HEK293 (cell line): ENCODE data around the gene FGFR4.

Source experiments
- CTCF ChIA-PET: fragments of 350-600 bp; formaldehyde crosslinking; extraction: SDS; loops from one replicate; lab custom pipeline; 2021; ENCODE audit warnings: antibody characterized with exemption; lab: Yijun Ruan, JAX
- POLR2A ChIA-PET: fragments of 300-600 bp; formaldehyde crosslinking; extraction: SDS; loops from one replicate; lab custom pipeline; 2020; ENCODE audit warnings: antibody characterized with exemption, inconsistent platforms; lab: Yijun Ruan, JAX
- H3K27ac ChIP-seq: fragments of 200-500 bp; sonication (Bioruptor generic); 2 replicates; pipeline ENCODE4 v1.5.1; 2014; ENCODE audit warnings: low read depth, low read length, control low read depth, inconsistent platforms; ENCODE audit errors: extremely low read depth
- H3K36me3 ChIP-seq, 2 experiments: fragments of 200-500 bp in 1 of 2; sonication (Bioruptor generic) in 1 of 2; 1 replicate in 1 of 2; 2 replicates in 1 of 2; pipeline ENCODE4 v1.5.1; 2014 to 2017; ENCODE audit warnings: inconsistent platforms in 2 of 2, low read length in 2 of 2; ENCODE audit not compliant: control insufficient read depth in 2 of 2, insufficient read depth in 1 of 2
- H3K4me1 ChIP-seq: fragments of 200-500 bp; sonication (Bioruptor generic); 2 replicates; pipeline ENCODE4 v1.5.1; 2014; ENCODE audit warnings: mild to moderate bottlenecking, low read length, inconsistent platforms; ENCODE audit not compliant: control insufficient read depth, insufficient read depth
- H3K4me3 ChIP-seq: 2 replicates; pipeline ENCODE4 v1.5.1; 2011; ENCODE audit warnings: low read depth, mild to moderate bottlenecking, control low read depth, low read length, moderate library complexity
- H3K9me3 ChIP-seq: fragments of 200-500 bp; sonication (Bioruptor generic); 2 replicates; pipeline ENCODE4 v1.5.1; 2014; ENCODE audit warnings: low read depth, low read length, inconsistent platforms; ENCODE audit not compliant: control insufficient read depth, insufficient read depth
- WT1 ChIP-seq: fragments of 450-650 bp; formaldehyde crosslinking; IDR thresholded peaks from 2 replicates; pipeline ENCODE4 v1.5.1; 2016; ENCODE audit warnings: missing biosample characterization, missing genetic modification characterization
- ZFP41 ChIP-seq: fragments of 450-650 bp; formaldehyde crosslinking; IDR thresholded peaks from 2 replicates; pipeline ENCODE4 v1.5.1; 2016; ENCODE audit warnings: missing biosample characterization, missing genetic modification characterization, borderline replicate concordance
- ZNF114 ChIP-seq: fragments of 450-650 bp; formaldehyde crosslinking; IDR thresholded peaks from 2 replicates; pipeline ENCODE4 v1.5.0; 2017; ENCODE audit warnings: missing biosample characterization, missing genetic modification characterization
- ZNF214 ChIP-seq: fragments of 450-650 bp; formaldehyde crosslinking; IDR thresholded peaks from 2 replicates; pipeline ENCODE4 v1.5.1; 2017; ENCODE audit warnings: missing biosample characterization, mild to moderate bottlenecking, missing genetic modification characterization, borderline replicate concordance
- ZNF24 ChIP-seq: fragments of 450-650 bp; formaldehyde crosslinking; IDR thresholded peaks from 2 replicates; pipeline ENCODE4 v1.5.1; 2016; ENCODE audit warnings: missing biosample characterization, missing genetic modification characterization
- ZNF274 ChIP-seq, 2 experiments: fragments of 200-500 bp in 1 of 2; fragments of 450-650 bp in 1 of 2; sonication (Bioruptor generic) in 1 of 2; formaldehyde crosslinking in 1 of 2; IDR thresholded peaks; 2 replicates each; pipeline versions ENCODE4 v1.5.1 to v1.6.1; 2014 to 2016; ENCODE audit warnings: borderline replicate concordance in 1 of 2, inconsistent platforms in 1 of 2, low read length in 1 of 2, missing biosample characterization in 1 of 2, missing genetic modification characterization in 1 of 2
- ZNF335 ChIP-seq: fragments of 450-650 bp; formaldehyde crosslinking; conservative IDR thresholded peaks from 2 replicates; pipeline ENCODE4 v1.5.1; 2016; ENCODE audit warnings: missing biosample characterization, missing genetic modification characterization
- ZNF423 ChIP-seq: fragments of 450-650 bp; formaldehyde crosslinking; IDR thresholded peaks from 2 replicates; pipeline ENCODE4 v1.5.1; 2016; ENCODE audit warnings: missing biosample characterization, missing genetic modification characterization
- ZNF544 ChIP-seq: fragments of 450-650 bp; formaldehyde crosslinking; IDR thresholded peaks from 2 replicates; pipeline ENCODE4 v1.5.0; 2017; ENCODE audit warnings: missing biosample characterization, missing genetic modification characterization
- ZNF664 ChIP-seq: fragments of 450-650 bp; formaldehyde crosslinking; IDR thresholded peaks from 2 replicates; pipeline ENCODE4 v1.5.1; 2016; ENCODE audit warnings: missing biosample characterization, missing genetic modification characterization
- ZNF830 ChIP-seq: fragments of 450-650 bp; IDR thresholded peaks from 2 replicates; pipeline ENCODE4 v1.5.0; 2018; ENCODE audit warnings: missing biosample characterization, missing genetic modification characterization, low read depth, mild to moderate bottlenecking, moderate library complexity
- TF ChIP-seq, protein P1 (sequence below): fragments of 450-650 bp; formaldehyde crosslinking; IDR thresholded peaks from 2 replicates; pipeline ENCODE4 v1.5.1; 2016; ENCODE audit warnings: missing biosample characterization, missing genetic modification characterization
- TF ChIP-seq, protein P2 (sequence below): fragments of 450-650 bp; formaldehyde crosslinking; IDR thresholded peaks from 2 replicates; pipeline ENCODE4 v1.5.1; 2016; ENCODE audit warnings: missing biosample characterization, missing genetic modification characterization, borderline replicate concordance

Gene FGFR4

DNA sequence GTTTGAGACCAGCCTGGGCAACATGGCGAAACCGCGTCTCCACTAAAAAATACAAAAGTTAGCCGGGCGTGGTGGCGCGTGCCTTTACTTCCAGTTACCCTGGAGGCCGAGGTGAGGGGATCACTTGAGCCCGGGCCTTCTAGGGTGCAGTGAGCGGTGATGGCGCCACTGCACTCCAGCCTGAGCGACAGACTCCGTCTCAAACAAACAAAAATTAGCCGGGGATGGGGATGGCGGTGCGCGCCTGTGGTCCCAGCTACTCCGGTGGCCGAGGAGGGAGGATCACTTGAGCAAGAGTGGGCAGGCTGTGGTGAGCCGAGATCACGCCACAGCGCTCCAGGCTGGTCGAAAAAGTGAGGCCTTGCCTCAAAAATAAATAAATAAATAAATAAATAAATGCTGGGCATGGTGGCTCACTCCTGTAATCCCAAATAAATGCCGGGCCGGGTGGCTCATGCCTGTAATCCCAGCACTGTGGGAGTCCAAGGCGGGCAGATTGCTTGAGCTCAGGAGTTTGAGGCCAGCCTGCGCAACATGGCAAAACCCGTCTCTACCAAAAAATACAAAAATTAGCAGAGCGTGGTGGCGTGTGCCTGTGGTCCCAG, 30.8 kb downstream of the FGFR4 start:
- no peak overlapping the region for H3K27ac ChIP-seq
- POLR2A ChIA-PET = no interaction called here
- TF ChIP-seq ZNF214 (no peak), ZNF24 (tag by site-specific recombination) (no peak), ZFP41 (no peak)
- TF ChIP-seq, all 188 proteins: peak for 0
- CTCF ChIA-PET = interaction anchor here (0.6 to 0.7 kb wide), 2 partner anchors 12 to 24 kb away, joined by 3 read pairs; no protein-coding TSS in a partner anchor
- H3K36me3 ChIP-seq = no peaks in the 10 kb centered on the region
- H3K4me3 ChIP-seq = no peak overlapping the region
- H3K4me1 ChIP-seq = no peaks in the 10 kb centered on the region
- no peaks in the 10 kb centered on the region for H3K9me3 ChIP-seq

DNA sequence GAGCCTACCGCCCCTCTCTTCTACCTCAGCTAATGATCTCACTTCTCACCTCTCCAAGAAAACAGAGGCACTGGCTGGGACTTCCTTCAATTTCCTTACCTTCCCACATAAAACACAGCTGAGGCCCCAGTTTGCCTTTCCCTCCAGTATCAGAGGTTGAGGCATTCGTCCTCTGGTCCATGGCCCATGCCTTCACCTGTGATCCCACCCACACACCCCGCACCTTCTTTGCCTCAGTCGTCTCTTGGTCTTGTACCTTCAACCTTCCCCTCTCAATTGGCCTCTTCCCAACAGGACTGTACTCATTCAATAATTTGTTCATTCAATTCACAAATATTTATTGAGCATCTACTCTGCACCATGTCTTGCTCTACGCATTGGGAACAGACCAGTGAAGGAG, 35.9 kb downstream of the FGFR4 start:
- no peak overlapping the region for H3K27ac ChIP-seq

DNA sequence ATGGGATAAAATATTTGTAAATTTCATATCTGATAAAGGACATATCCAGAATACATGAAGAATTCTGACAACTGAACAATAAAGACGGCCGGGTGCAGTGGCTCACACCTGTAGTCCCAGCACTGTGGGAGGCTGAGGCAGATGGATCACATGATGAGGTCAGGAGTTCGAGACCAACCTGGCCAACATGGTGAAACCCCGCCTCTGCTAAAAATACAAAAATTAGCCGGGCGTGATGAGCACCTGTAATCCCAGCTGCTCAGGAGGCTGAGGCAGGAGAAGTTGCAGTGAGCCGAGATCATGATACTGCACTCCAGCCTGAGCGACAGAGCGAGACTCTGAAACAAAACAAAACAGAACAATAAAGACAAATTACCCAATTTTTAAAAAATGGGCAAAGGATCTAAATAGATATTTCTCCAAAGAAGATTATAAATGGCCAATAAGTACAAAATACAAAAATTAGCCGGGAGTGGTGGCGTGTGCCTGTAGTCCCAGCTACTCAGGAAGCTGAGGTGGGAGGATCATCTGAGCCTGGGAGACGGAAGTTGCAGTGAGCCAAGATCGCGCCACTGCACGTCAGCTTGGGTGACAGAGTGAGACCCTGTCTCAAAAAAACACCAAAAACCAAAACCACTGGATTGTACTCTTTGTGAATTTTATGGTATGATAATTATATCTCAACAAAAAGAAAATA, 37.2 kb downstream of the FGFR4 start:
- ChIA-PET POLR2A (no interaction called here), CTCF (interaction anchor here (0.5 kb wide), 1 partner anchor 345 kb away, joined by 3 read pairs; no protein-coding TSS in a partner anchor)

More for the DNA sequence above, 35.9 kb downstream of the FGFR4 start:
- POLR2A ChIA-PET = no interaction called here
- H3K36me3 ChIP-seq = no peaks in the 10 kb centered on the region
- CTCF ChIA-PET = interaction anchor here (1.1 to 1.2 kb wide), 2 partner anchors 9 to 10 kb away, joined by 3 to 9 read pairs; no protein-coding TSS in a partner anchor
- no peak overlapping the region for H3K4me3 ChIP-seq
- H3K9me3 ChIP-seq = no peaks in the 10 kb centered on the region
- TF ChIP-seq ZNF664 (tag by site-specific recombination) = peak; percentile 29; the same call in 1 of the 2 replicates
- no peak for TF ChIP-seq ZNF274 (IDR thresholded peaks at IDR 0.05; ENCODE audit: low read length)
- TF ChIP-seq ZNF274 (tag by site-specific recombination; IDR thresholded peaks at IDR 0.05; ENCODE audit: borderline replicate concordance) = no peak
- H3K4me1 ChIP-seq = no peaks in the 10 kb centered on the region

More for the DNA sequence above, 37.2 kb downstream of the FGFR4 start:
- Histone ChIP-seq H3K36me3 (no peaks in the 10 kb centered on the region), H3K9me3 (no peaks in the 10 kb centered on the region), H3K4me1 (no peaks in the 10 kb centered on the region), H3K27ac (no peak overlapping the region), H3K4me3 (no peak overlapping the region)
- TF ChIP-seq ZNF544 = no peak
- TF ChIP-seq ZFP41 = no peak
- no peak for TF ChIP-seq ZNF830
- TF ChIP-seq WT1 = no peak
- TF ChIP-seq, protein P1, sequence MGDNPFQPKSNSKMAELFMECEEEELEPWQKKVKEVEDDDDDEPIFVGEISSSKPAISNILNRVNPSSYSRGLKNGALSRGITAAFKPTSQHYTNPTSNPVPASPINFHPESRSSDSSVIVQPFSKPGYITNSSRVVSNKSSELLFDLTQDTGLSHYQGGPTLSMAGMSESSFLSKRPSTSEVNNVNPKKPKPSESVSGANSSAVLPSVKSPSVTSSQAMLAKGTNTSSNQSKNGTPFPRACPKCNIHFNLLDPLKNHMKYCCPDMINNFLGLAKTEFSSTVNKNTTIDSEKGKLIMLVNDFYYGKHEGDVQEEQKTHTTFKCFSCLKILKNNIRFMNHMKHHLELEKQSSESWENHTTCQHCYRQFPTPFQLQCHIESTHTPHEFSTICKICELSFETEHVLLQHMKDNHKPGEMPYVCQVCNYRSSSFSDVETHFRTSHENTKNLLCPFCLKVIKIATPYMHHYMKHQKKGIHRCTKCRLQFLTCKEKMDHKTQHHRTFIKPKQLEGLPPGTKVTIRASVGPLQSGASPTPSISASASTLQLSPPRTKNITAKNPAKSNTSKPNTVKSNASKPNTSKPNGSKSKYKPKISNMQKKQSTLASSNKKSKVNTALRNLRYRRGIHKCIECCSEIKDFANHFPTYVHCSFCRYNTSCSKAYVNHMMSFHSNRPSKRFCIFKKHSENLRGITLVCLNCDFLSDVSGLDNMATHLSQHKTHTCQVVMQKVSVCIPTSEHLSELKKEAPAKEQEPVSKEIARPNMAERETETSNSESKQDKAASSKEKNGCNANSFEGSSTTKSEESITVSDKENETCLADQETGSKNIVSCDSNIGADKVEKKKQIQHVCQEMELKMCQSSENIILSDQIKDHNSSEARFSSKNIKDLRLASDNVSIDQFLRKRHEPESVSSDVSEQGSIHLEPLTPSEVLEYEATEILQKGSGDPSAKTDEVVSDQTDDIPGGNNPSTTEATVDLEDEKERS (tag by site-specific recombination) = no peak
- TF ChIP-seq, protein P2, sequence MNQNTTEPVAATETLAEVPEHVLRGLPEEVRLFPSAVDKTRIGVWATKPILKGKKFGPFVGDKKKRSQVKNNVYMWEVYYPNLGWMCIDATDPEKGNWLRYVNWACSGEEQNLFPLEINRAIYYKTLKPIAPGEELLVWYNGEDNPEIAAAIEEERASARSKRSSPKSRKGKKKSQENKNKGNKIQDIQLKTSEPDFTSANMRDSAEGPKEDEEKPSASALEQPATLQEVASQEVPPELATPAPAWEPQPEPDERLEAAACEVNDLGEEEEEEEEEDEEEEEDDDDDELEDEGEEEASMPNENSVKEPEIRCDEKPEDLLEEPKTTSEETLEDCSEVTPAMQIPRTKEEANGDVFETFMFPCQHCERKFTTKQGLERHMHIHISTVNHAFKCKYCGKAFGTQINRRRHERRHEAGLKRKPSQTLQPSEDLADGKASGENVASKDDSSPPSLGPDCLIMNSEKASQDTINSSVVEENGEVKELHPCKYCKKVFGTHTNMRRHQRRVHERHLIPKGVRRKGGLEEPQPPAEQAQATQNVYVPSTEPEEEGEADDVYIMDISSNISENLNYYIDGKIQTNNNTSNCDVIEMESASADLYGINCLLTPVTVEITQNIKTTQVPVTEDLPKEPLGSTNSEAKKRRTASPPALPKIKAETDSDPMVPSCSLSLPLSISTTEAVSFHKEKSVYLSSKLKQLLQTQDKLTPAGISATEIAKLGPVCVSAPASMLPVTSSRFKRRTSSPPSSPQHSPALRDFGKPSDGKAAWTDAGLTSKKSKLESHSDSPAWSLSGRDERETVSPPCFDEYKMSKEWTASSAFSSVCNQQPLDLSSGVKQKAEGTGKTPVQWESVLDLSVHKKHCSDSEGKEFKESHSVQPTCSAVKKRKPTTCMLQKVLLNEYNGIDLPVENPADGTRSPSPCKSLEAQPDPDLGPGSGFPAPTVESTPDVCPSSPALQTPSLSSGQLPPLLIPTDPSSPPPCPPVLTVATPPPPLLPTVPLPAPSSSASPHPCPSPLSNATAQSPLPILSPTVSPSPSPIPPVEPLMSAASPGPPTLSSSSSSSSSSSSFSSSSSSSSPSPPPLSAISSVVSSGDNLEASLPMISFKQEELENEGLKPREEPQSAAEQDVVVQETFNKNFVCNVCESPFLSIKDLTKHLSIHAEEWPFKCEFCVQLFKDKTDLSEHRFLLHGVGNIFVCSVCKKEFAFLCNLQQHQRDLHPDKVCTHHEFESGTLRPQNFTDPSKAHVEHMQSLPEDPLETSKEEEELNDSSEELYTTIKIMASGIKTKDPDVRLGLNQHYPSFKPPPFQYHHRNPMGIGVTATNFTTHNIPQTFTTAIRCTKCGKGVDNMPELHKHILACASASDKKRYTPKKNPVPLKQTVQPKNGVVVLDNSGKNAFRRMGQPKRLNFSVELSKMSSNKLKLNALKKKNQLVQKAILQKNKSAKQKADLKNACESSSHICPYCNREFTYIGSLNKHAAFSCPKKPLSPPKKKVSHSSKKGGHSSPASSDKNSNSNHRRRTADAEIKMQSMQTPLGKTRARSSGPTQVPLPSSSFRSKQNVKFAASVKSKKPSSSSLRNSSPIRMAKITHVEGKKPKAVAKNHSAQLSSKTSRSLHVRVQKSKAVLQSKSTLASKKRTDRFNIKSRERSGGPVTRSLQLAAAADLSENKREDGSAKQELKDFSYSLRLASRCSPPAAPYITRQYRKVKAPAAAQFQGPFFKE (tag by site-specific recombination) = no peak
- TF ChIP-seq ZNF114 (tag by site-specific recombination) = no peak
- TF ChIP-seq ZNF335 (tag by site-specific recombination) = no peak
- no peak for TF ChIP-seq ZNF423 (tag by site-specific recombination)
